ENCODE measurements around the gene GALNT1.
"Not testable (repeated sequence)": the region's sequence is repeated elsewhere in the genome, so short reads cannot be mapped to it uniquely, and the experiment has no call there.

Gene GALNT1

DNA sequence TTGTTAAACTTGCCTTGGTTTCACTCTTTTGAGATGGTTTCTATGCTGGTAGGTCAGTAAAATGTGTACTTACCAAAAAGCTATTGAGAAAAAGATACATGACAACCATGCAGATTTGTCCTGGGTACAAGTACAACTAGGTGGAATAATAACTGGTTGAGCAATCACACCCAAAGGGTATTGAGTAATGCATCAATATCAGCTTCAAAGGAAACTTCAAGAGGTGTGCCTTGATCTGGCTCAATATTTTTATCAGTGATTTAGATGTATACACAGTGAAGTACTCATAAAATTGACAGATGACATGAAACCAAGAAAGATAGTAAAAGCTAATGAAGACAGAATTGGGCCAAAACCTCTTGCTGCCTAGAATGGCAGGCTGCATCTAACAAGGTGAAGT is 21.7 kb upstream of the GALNT1 start:
- no peak overlapping the region for H3K4me3 ChIP-seq (ENCODE audit: low read depth, low read length)
- no peak for DNase-seq (ENCODE audit: low read depth)
- no peak for TF ChIP-seq CTCF (IDR thresholded peaks at IDR 0.05; ENCODE audit: low read depth, low read length, missing control alignments)

DNA sequence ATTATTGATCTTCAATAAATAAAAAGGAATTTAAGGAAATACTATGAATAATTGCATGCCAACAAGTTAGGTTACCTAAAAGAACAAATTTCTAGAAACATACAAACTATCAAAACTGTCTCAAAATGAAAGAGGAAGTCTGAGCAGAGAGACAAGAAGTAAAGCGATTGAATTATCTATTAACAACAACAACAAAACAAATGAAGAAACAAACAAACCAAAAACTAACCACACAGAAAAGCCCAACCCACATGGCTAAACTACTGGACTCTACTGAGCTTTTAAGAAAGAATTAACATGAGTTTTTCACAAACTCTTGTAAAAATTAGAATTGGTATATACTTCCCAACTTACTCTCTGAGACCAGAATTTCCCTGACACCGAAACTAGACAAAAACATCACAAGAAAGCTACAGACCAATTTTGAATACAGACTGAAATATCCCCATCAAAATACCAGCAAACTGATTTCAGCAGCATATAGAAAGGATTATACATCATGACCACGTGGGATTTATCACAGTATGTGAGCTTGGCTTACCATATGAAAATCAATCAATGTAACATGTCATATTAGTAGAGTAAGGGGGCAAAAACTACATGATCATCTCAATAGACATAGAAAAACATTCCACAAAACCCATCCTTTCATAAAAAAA is 16.6 kb upstream of the GALNT1 start:
- no peak for TF ChIP-seq CTCF (IDR thresholded peaks at IDR 0.05; ENCODE audit: low read depth, low read length, missing control alignments)
- no peak overlapping the region for H3K4me3 ChIP-seq (ENCODE audit: low read depth, low read length)
- no peak for DNase-seq (ENCODE audit: low read depth)

DNA sequence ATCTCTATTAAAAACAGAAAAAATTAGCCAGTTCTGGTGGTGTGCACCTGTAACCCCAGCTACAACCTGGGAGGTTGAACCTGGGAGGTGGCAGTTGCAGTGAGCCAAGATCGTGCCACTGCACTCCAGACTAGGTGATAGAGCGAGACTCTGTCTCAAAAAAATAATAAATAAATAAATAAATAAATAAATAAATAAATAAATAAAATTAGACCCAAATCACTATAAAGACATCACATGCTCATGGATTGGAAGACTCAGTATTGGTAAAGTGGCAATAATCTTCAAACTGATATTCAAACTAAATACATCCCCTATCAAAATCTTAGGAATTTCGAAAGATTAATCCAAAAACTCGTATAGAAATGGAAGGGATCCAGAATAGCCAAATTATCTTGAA is 15.5 kb upstream of the GALNT1 start:
- DNase-seq (ENCODE audit: low read depth): no peak
- H3K4me3 ChIP-seq (ENCODE audit: low read depth, low read length): no peak overlapping the region
- TF ChIP-seq CTCF (IDR thresholded peaks at IDR 0.05; ENCODE audit: low read depth, low read length, missing control alignments): no peak

DNA sequence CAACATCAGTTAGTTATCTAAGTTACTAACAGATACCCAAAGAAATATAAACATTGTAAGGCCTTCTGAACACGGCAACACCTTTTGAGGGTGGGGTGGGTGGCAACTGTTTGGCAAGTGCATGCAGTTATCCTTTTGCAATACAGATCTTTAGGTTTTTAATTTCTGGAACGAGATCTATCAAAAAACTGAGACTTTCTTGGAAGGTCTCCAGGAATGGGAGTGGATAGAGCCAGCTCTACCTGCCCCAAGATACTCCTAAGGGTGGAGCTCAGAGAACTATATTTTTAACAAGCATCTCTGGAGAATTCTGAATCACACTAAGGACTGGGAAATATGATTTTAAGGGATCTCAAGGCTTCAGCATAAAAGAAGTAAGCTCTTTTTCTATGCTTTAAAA is 11.4 kb upstream of the GALNT1 start:
- TF ChIP-seq CTCF (IDR thresholded peaks at IDR 0.05; ENCODE audit: low read depth, low read length, missing control alignments): no peak
- no peak for DNase-seq (ENCODE audit: low read depth)
- no peak overlapping the region for H3K4me3 ChIP-seq (ENCODE audit: low read depth, low read length)

DNA sequence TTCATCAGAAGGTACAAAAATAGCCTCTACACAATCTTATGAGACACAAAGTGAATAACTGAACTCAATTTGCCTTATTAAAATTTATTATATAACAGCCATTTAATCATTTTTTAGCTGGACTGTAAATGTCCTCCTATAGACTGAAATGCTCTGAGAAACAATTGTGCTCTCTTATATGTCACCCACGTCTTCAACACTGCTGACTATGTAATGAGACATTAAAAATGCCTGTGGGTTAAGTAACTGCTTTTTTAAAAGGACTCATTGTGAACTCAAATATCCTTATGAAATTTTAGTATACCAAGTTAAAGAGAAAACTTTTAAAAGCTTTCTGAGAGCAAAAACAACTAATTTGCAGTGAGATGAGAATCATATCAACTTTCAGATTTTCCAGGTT is 10.4 kb upstream of the GALNT1 start:
- no peak for TF ChIP-seq CTCF (IDR thresholded peaks at IDR 0.05; ENCODE audit: low read depth, low read length, missing control alignments)
- no peak overlapping the region for H3K4me3 ChIP-seq (ENCODE audit: low read depth, low read length)
- DNase-seq (ENCODE audit: low read depth): no peak

GRCh38 chr18:35572644-35573043 is 8.9 kb upstream of the GALNT1 start:
- DNase-seq (ENCODE audit: low read depth): no peak
- H3K4me3 ChIP-seq (ENCODE audit: low read depth, low read length): no peak overlapping the region
- TF ChIP-seq CTCF (IDR thresholded peaks at IDR 0.05; ENCODE audit: low read depth, low read length, missing control alignments): no peak

GRCh38 chr18:35573531-35573930 is 8.0 kb upstream of the GALNT1 start:
- no peak overlapping the region for H3K4me3 ChIP-seq (ENCODE audit: low read depth, low read length)
- no peak for DNase-seq (ENCODE audit: low read depth)
- no peak for TF ChIP-seq CTCF (IDR thresholded peaks at IDR 0.05; ENCODE audit: low read depth, low read length, missing control alignments)

GRCh38 chr18:35576240-35576845 is 5.2 kb upstream of the GALNT1 start:
- not testable (repeated sequence) for H3K4me3 ChIP-seq (ENCODE audit: low read depth, low read length); DNase-seq (ENCODE audit: low read depth)

All from GM12864 (cell line).